ENCODE data around the gene ADAM10. TPM values are rescaled to one million over a fixed set of nuclear protein-coding genes. Genes with fewer than 3 reads are reported as not detected.
A peak's percentile ranks its signal among the peaks of the same experiment; 100 is the strongest.
"Not testable (repeated sequence)": the region's sequence is repeated elsewhere in the genome, so short reads cannot be mapped to it uniquely, and the experiment has no call there.

ADAM10 gene
- total RNA-seq, 1 experiment from 2014 or later: 159 TPM

DNA sequence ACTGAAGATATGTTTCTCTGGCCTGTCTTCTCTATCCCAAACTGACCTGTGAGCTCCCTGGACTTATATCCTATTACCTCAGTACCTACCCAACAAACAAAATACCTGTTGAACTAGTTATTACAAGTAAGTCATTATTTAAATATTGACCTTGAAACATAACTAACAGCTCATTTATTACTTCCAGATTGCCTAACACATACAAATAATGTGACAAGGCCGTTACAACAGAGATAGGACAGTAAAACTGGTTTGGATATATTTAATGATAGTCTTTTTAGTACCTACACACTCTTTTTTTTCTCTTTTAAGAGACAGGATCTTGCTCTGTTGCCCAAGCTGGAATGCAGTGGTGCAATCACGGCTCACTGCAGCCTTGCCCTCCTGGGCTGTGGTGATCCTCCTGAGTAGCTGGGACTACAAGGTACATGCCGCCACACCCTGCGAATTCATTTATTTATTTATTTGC lies 145.0 kb downstream of the ADAM10 start:
- H3K79me1 ChIP-seq (ENCODE audit: insufficient read depth, low read depth, low read length, poor library complexity, severe bottlenecking): no peaks in the 10 kb centered on the region
- H3K36me3 Mint-ChIP-seq (ENCODE audit: insufficient read depth in 1 of 3, low read depth in 3 of 3): peaks cover 1 to 7% (median 5%) of the 10 kb centered on the region in 3 experiments; a peak in 6 of 7 replicates
- H3K4me3 Mint-ChIP-seq: no peak overlapping the region
- no peak overlapping the region for H2BK120ac ChIP-seq (ENCODE audit: low read depth, low read length, poor library complexity, severe bottlenecking)
- no peak overlapping the region for H2BK12ac ChIP-seq (ENCODE audit: insufficient read length, low read depth, low read length)
- H2AK5ac ChIP-seq (ENCODE audit: insufficient read length, low read length): no peak overlapping the region
- H3K79me2 ChIP-seq (ENCODE audit: insufficient read depth, low read length): no peaks in the 10 kb centered on the region
- no peak overlapping the region for H3K56ac ChIP-seq (ENCODE audit: insufficient read length, low read depth, low read length)
- no peak overlapping the region for H3K27ac ChIP-seq (ENCODE audit: insufficient read length, low read depth, low read length)
- no peaks in the 10 kb centered on the region for H3K27me3 ChIP-seq (ENCODE audit: insufficient read depth, low read length)
- H3T11ph ChIP-seq (ENCODE audit: low read length): no peak overlapping the region
- H3K27me3 Mint-ChIP-seq (ENCODE audit: low read depth): no peaks in the 10 kb centered on the region
- no peaks in the 10 kb centered on the region for H3K4me1 ChIP-seq (ENCODE audit: insufficient read depth, low read length)
- no peak overlapping the region for H3K14ac ChIP-seq (ENCODE audit: insufficient read depth, low read length)
- H2BK20ac ChIP-seq (ENCODE audit: low read depth, low read length, poor library complexity, severe bottlenecking): no peak overlapping the region
- peaks cover 2 to 13% of the 10 kb centered on the region in 2 experiments for H3K4me1 Mint-ChIP-seq
- no peaks in the 10 kb centered on the region for H3K23me2 ChIP-seq (ENCODE audit: insufficient read length, low read depth, low read length, poor library complexity, severe bottlenecking)
- no peaks in the 10 kb centered on the region for H3K9me3 ChIP-seq (ENCODE audit: control insufficient read depth, low read depth, low read length)
- no peak overlapping the region for H3K4me2 ChIP-seq (ENCODE audit: insufficient read depth, insufficient read length, low read length)
- no peak overlapping the region for H3K9ac ChIP-seq (ENCODE audit: extremely low read depth, insufficient read length, low read length)
- no peak for TF ChIP-seq CTCF (conservative IDR thresholded peaks at IDR 0.05)
- no peak overlapping the region for H4K91ac ChIP-seq (ENCODE audit: insufficient read length, low read depth, low read length)
- H3K18ac ChIP-seq (ENCODE audit: insufficient read length, low read depth, low read length): no peak overlapping the region
- no peak overlapping the region for H3K27ac Mint-ChIP-seq
- H4K8ac ChIP-seq (replicated peaks; ENCODE audit: insufficient read length, low read depth, low read length): no peak overlapping the region
- no peak for DNase-seq
- no peak overlapping the region for H2BK5ac ChIP-seq (ENCODE audit: insufficient read length, low read length)
- H2BK15ac ChIP-seq (ENCODE audit: low read depth, low read length): no peak overlapping the region
- WGBS (ENCODE audit: extremely low coverage, insufficient read length, low lambda C conversion rate): no CpG with 5 or more reads among the region's 4 CpGs
- no peaks in the 10 kb centered on the region; a peak in 1 of 5 replicates for H3K9me3 Mint-ChIP-seq
- no peaks in the 10 kb centered on the region for H4K20me1 ChIP-seq (ENCODE audit: control insufficient read depth, insufficient read depth, insufficient read length)
- H3K4ac ChIP-seq (ENCODE audit: low read depth, low read length): no peak overlapping the region
- no peak overlapping the region for H2AFZ ChIP-seq (ENCODE audit: low read length)
- H4K5ac ChIP-seq (ENCODE audit: insufficient read length, low read depth, low read length): no peak overlapping the region
- no peak overlapping the region for H3K23ac ChIP-seq (ENCODE audit: insufficient read length, low read depth, low read length)

GRCh38 chr15:58603927-58604326 lies 145.6 kb downstream of the ADAM10 start:
- not testable (repeated sequence) for H3K27me3 ChIP-seq (ENCODE audit: insufficient read depth, low read length); H3K27me3 Mint-ChIP-seq (ENCODE audit: low read depth); H3K9ac ChIP-seq (ENCODE audit: extremely low read depth, insufficient read length, low read length); H3K9me3 Mint-ChIP-seq; H3T11ph ChIP-seq (ENCODE audit: low read length); H3K14ac ChIP-seq (ENCODE audit: insufficient read depth, low read length); H4K91ac ChIP-seq (ENCODE audit: insufficient read length, low read depth, low read length); H3K23ac ChIP-seq (ENCODE audit: insufficient read length, low read depth, low read length); H3K4me2 ChIP-seq (ENCODE audit: insufficient read depth, insufficient read length, low read length); H2BK120ac ChIP-seq (ENCODE audit: low read depth, low read length, poor library complexity, severe bottlenecking); H2BK12ac ChIP-seq (ENCODE audit: insufficient read length, low read depth, low read length); H3K36me3 Mint-ChIP-seq (ENCODE audit: insufficient read depth in 1 of 3, low read depth in 3 of 3); H2BK20ac ChIP-seq (ENCODE audit: low read depth, low read length, poor library complexity, severe bottlenecking); H3K4me1 ChIP-seq (ENCODE audit: insufficient read depth, low read length); H2AK5ac ChIP-seq (ENCODE audit: insufficient read length, low read length); H2AFZ ChIP-seq (ENCODE audit: low read length); H3K27ac ChIP-seq (ENCODE audit: insufficient read length, low read depth, low read length); H3K79me2 ChIP-seq (ENCODE audit: insufficient read depth, low read length); H3K4me3 Mint-ChIP-seq; H3K18ac ChIP-seq (ENCODE audit: insufficient read length, low read depth, low read length); DNase-seq; H2BK5ac ChIP-seq (ENCODE audit: insufficient read length, low read length); H4K5ac ChIP-seq (ENCODE audit: insufficient read length, low read depth, low read length); H4K8ac ChIP-seq (replicated peaks; ENCODE audit: insufficient read length, low read depth, low read length); H3K9me3 ChIP-seq (ENCODE audit: control insufficient read depth, low read depth, low read length); H3K79me1 ChIP-seq (ENCODE audit: insufficient read depth, low read depth, low read length, poor library complexity, severe bottlenecking); H2BK15ac ChIP-seq (ENCODE audit: low read depth, low read length); H3K4ac ChIP-seq (ENCODE audit: low read depth, low read length); H3K56ac ChIP-seq (ENCODE audit: insufficient read length, low read depth, low read length); H3K23me2 ChIP-seq (ENCODE audit: insufficient read length, low read depth, low read length, poor library complexity, severe bottlenecking); H4K20me1 ChIP-seq (ENCODE audit: control insufficient read depth, insufficient read depth, insufficient read length)
- Mint-ChIP-seq H3K27ac (peak overlapping the region in 1 of 3 experiments; percentile 27; a peak in 1 of 7 replicates), H3K4me1 (peaks cover 8 to 16% of the 10 kb centered on the region in 2 experiments)
- WGBS (ENCODE audit: extremely low coverage, insufficient read length, low lambda C conversion rate): no CpG with 5 or more reads among the region's 8 CpGs

Data from H9 (cell line).